ENCODE measurements around the gene PRG2. TPM values are rescaled to one million over a fixed set of nuclear protein-coding genes. Genes with fewer than 3 reads are reported as not detected.

PRG2 gene, protein sequence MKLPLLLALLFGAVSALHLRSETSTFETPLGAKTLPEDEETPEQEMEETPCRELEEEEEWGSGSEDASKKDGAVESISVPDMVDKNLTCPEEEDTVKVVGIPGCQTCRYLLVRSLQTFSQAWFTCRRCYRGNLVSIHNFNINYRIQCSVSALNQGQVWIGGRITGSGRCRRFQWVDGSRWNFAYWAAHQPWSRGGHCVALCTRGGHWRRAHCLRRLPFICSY
- not detected in 2 replicates for polyA plus RNA-seq (2011; rRNA removed)
- 0.03 TPM in 1 of 2 replicates, not detected in the other for polyA plus RNA-seq (2012; cell fraction: cytosol; rRNA removed)
- 0.06 TPM in 1 of 2 replicates, not detected in the other for polyA plus RNA-seq (2012; cell fraction: nucleus; rRNA removed)
- polyA plus RNA-seq (2017; fragmentation: RNase III; extraction: RNeasy Plus Mini Kit Qiagen cat#74134 plus additional on column Dnase treatment) = not detected in 3 replicates
- polyA minus RNA-seq (2011; rRNA and poly(A)+ RNA removed) = not detected in 2 replicates

DNA sequence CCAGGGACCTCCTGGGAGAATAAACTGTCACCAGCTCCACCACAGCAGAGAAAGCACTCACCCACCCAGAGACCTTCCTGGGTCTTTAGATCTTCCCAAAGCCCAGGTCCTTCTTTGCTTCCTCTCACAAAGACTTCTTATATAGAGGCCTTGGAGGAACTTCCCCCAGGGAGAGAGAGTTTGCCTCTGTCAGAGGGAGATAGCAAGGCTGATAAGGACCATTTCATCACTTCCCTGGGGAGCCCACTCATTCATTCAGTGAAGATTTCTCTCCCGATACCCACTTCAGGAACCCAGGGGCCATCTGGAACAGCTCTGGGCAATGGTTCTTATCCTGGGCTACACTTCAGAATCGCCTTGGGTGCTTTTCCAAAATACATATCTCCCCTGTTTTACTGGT is at the start of gene PRG2:
PRG2 (minus strand) TSS at position 116 of the 400 bp plus-strand sequence. CDS start 706 bp downstream, outside the sequence.
- ChIA-PET CTCF (interaction anchor here (0.6 to 1.4 kb wide), 2 partner anchors 18 to 28 kb away, joined by 3 to 4 read pairs; no protein-coding TSS in a partner anchor), POLR2A (no interaction called here)
- Histone ChIP-seq H3K27ac (no peak within 1 kb of the TSS), H3K4me1 (no peaks in the 10 kb centered on the region), H3K9me3 (no peaks in the 10 kb centered on the region), H3K4me2 (no peak within 1 kb of the TSS), H3K4me3 (no peak within 1 kb of the TSS)
- no peak for FAIRE-seq
- no peak for ATAC-seq
- DNase-seq (ENCODE audit: low read depth in 1 of 2, low spot score in 1 of 2) = no peak
- TF ChIP-seq HOXA7 (CRISPR knock-in tag; IDR thresholded peaks at IDR 0.05) (no peak), TFCP2L1 (CRISPR knock-in tag; IDR thresholded peaks at IDR 0.05) (no peak), JUN (IDR thresholded peaks at IDR 0.05) (no peak), PHF8 (IDR thresholded peaks at IDR 0.05; ENCODE audit: borderline replicate concordance, low read depth) (no peak), HEYL (CRISPR knock-in tag; IDR thresholded peaks at IDR 0.05) (no peak), FOXS1 (CRISPR knock-in tag; IDR thresholded peaks at IDR 0.05) (no peak), POLR2A (IDR thresholded peaks at IDR 0.05; ENCODE audit: low read length) (no peak), MYC (IDR thresholded peaks at IDR 0.05; ENCODE audit: borderline replicate concordance, low read length) (no peak), RFX5 (IDR thresholded peaks at IDR 0.05) (no peak), CBX2 (IDR thresholded peaks at IDR 0.05; ENCODE audit: borderline replicate concordance, low read depth) (no peak), JUNB (IDR thresholded peaks at IDR 0.05) (no peak)
- TF ChIP-seq, protein P1, sequence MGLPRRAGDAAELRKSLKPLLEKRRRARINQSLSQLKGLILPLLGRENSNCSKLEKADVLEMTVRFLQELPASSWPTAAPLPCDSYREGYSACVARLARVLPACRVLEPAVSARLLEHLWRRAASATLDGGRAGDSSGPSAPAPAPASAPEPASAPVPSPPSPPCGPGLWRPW (IDR thresholded peaks at IDR 0.05) = no peak
- TF ChIP-seq, protein P2, sequence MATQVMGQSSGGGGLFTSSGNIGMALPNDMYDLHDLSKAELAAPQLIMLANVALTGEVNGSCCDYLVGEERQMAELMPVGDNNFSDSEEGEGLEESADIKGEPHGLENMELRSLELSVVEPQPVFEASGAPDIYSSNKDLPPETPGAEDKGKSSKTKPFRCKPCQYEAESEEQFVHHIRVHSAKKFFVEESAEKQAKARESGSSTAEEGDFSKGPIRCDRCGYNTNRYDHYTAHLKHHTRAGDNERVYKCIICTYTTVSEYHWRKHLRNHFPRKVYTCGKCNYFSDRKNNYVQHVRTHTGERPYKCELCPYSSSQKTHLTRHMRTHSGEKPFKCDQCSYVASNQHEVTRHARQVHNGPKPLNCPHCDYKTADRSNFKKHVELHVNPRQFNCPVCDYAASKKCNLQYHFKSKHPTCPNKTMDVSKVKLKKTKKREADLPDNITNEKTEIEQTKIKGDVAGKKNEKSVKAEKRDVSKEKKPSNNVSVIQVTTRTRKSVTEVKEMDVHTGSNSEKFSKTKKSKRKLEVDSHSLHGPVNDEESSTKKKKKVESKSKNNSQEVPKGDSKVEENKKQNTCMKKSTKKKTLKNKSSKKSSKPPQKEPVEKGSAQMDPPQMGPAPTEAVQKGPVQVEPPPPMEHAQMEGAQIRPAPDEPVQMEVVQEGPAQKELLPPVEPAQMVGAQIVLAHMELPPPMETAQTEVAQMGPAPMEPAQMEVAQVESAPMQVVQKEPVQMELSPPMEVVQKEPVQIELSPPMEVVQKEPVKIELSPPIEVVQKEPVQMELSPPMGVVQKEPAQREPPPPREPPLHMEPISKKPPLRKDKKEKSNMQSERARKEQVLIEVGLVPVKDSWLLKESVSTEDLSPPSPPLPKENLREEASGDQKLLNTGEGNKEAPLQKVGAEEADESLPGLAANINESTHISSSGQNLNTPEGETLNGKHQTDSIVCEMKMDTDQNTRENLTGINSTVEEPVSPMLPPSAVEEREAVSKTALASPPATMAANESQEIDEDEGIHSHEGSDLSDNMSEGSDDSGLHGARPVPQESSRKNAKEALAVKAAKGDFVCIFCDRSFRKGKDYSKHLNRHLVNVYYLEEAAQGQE (IDR thresholded peaks at IDR 0.05) = no peak
- TF ChIP-seq, protein P3, sequence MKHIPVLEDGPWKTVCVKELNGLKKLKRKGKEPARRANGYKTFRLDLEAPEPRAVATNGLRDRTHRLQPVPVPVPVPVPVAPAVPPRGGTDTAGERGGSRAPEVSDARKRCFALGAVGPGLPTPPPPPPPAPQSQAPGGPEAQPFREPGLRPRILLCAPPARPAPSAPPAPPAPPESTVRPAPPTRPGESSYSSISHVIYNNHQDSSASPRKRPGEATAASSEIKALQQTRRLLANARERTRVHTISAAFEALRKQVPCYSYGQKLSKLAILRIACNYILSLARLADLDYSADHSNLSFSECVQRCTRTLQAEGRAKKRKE (CRISPR knock-in tag; IDR thresholded peaks at IDR 0.05; ENCODE audit: low read depth) = no peak
- WGBS (ENCODE audit: missing lambda C conversion rate) = 47% methylated on average over 2 of the region's 2 CpGs

GRCh38 chr11:57439786-57440185 is 49.3 kb upstream of the PRG2 start:
- FAIRE-seq = no peak
- CTCF ChIA-PET = interaction anchor here (0.9 to 12.7 kb wide), 4 partner anchors 12 to 54 kb away, joined by 3 to 121 read pairs (median 4); partner anchors contain the start of genes RTN4RL2 and SLC43A3

More at GRCh38 chr11:57439786-57440185, 49.3 kb upstream of the PRG2 start:
- DNase-seq (ENCODE audit: low read depth in 1 of 2, low spot score in 1 of 2) (no peak), ATAC-seq (no peak)
- H3K4me1 ChIP-seq = peaks cover 52% of the 10 kb centered on the region
- POLR2A ChIA-PET = no interaction called here
- H3K4me3 ChIP-seq = no peak overlapping the region
- TF ChIP-seq JUNB (IDR thresholded peaks at IDR 0.05) = no peak
- no peak for TF ChIP-seq PBX3 (IDR thresholded peaks at IDR 0.05)
- no peak for TF ChIP-seq EHF (CRISPR knock-in tag; IDR thresholded peaks at IDR 0.05)
- no peak for TF ChIP-seq MAZ (IDR thresholded peaks at IDR 0.05; ENCODE audit: borderline replicate concordance, low read depth, low read length)
- H3K9me3 ChIP-seq = no peaks in the 10 kb centered on the region; the same call in 2 of the 3 replicates
- H3K27ac ChIP-seq = peak overlapping the region; percentile 26 to 80; a peak in 5 of 6 replicates
- 82% methylated on average over 6 of the region's 6 CpGs for WGBS (ENCODE audit: missing lambda C conversion rate)
- no peak overlapping the region for H3K4me2 ChIP-seq

Measured in A549 (cell line).